22Rv1 (cell line): ENCODE results near the gene PRPF8.

Source experiments
- CTCF ChIP-seq: fragments of 450-650 bp; IDR thresholded peaks from 2 replicates; pipeline ENCODE4 v1.5.1; 2017; ENCODE audit warnings: mild to moderate bottlenecking
- ZFX ChIP-seq: fragments of 450-650 bp; IDR thresholded peaks from 2 replicates; pipeline ENCODE4 v1.6.1; 2017; ENCODE audit warnings: antibody characterized with exemption, borderline replicate concordance

DNA sequence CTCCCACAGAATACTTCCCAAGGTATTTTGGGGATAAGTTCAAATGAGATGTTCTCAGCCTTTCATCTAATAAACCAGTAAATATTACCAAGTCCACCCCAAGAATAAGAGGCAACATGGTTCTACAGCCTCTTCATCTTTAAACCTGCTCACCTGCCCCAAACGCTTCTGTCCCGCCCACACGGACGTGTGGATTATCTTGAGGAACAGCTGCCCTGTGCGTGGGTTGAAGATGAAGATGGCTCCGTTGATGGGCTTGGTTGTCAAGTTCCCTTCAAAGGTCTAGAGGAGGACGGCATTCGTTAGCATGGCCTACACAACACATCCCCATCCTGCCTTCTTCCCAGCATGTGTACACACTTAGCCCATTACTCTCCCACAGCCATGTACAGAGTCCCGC, 26.6 kb downstream of the PRPF8 start:
- no peak for TF ChIP-seq CTCF
- no peak for TF ChIP-seq ZFX
